ENCODE results near the gene AP1G1.
"Not testable (repeated sequence)": the region's sequence is repeated elsewhere in the genome, so short reads cannot be mapped to it uniquely, and the experiment has no call there.

The AP1G1 gene

GRCh38 chr16:71810155-71810530 is 1.5 kb upstream of the AP1G1 start:
- not testable (repeated sequence) for DNase-seq (ENCODE audit: low read depth in 2 of 2, low spot score in 1 of 2)

- peak in 1 of 2 donors; percentile 31 for DNase-seq (ENCODE audit: low read depth in 2 of 2, low spot score in 1 of 2)
Observed at GRCh38 chr16:71807905-71808592, 585 bp downstream of the AP1G1 start.

- no peak for DNase-seq (ENCODE audit: low read depth in 2 of 2, low spot score in 1 of 2)
Observed at GRCh38 chr16:71803305-71803690, 5.3 kb downstream of the AP1G1 start.

GRCh38 chr16:71796501-71797097 is 12.0 kb downstream of the AP1G1 start:
- DNase-seq (ENCODE audit: low read depth in 2 of 2, low spot score in 1 of 2), result no peak

GRCh38 chr16:71794943-71795342 is 13.7 kb downstream of the AP1G1 start:
- no peak for DNase-seq (ENCODE audit: low read depth in 2 of 2, low spot score in 1 of 2)

GRCh38 chr16:71794018-71794417 is 14.6 kb downstream of the AP1G1 start:
- DNase-seq (ENCODE audit: low read depth in 2 of 2, low spot score in 1 of 2), result no peak

- DNase-seq (ENCODE audit: low read depth in 2 of 2, low spot score in 1 of 2), result no peak
Observed at GRCh38 chr16:71792176-71792575, 16.5 kb downstream of the AP1G1 start.

GRCh38 chr16:71790329-71790728 is 18.3 kb downstream of the AP1G1 start:
- DNase-seq (ENCODE audit: low read depth in 2 of 2, low spot score in 1 of 2), result not testable (repeated sequence)

GRCh38 chr16:71789136-71789535 is 19.5 kb downstream of the AP1G1 start:
- DNase-seq (ENCODE audit: low read depth in 2 of 2, low spot score in 1 of 2), result no peak

GRCh38 chr16:71788578-71788977 is 20.1 kb downstream of the AP1G1 start:
- DNase-seq (ENCODE audit: low read depth in 2 of 2, low spot score in 1 of 2), result no peak

GRCh38 chr16:71785143-71785542 is 23.5 kb downstream of the AP1G1 start:
- not testable (repeated sequence) for DNase-seq (ENCODE audit: low read depth in 2 of 2, low spot score in 1 of 2)

GRCh38 chr16:71784093-71784492 is 24.5 kb downstream of the AP1G1 start:
- no peak for DNase-seq (ENCODE audit: low read depth in 2 of 2, low spot score in 1 of 2)

GRCh38 chr16:71781741-71782140 is 26.9 kb downstream of the AP1G1 start:
- DNase-seq (ENCODE audit: low read depth in 2 of 2, low spot score in 1 of 2), result no peak

GRCh38 chr16:71780521-71781089 is 28.0 kb downstream of the AP1G1 start:
- no peak for DNase-seq (ENCODE audit: low read depth in 2 of 2, low spot score in 1 of 2)

- no peak for DNase-seq (ENCODE audit: low read depth in 2 of 2, low spot score in 1 of 2)
Observed at GRCh38 chr16:71778780-71779179, 29.9 kb downstream of the AP1G1 start.

GRCh38 chr16:71777329-71777728 is 31.3 kb downstream of the AP1G1 start:
- DNase-seq (ENCODE audit: low read depth in 2 of 2, low spot score in 1 of 2), result no peak

- no peak for DNase-seq (ENCODE audit: low read depth in 2 of 2, low spot score in 1 of 2)
Observed at GRCh38 chr16:71775949-71776348, 32.7 kb downstream of the AP1G1 start.

- no peak for DNase-seq (ENCODE audit: low read depth in 2 of 2, low spot score in 1 of 2)
Observed at GRCh38 chr16:71771571-71771970, 37.1 kb downstream of the AP1G1 start.

GRCh38 chr16:71769222-71769621 is 39.4 kb downstream of the AP1G1 start:
- DNase-seq (ENCODE audit: low read depth in 2 of 2, low spot score in 1 of 2), result no peak

- DNase-seq (ENCODE audit: low read depth in 2 of 2, low spot score in 1 of 2), result no peak
Observed at GRCh38 chr16:71767060-71767900, 41.4 kb downstream of the AP1G1 start.

- DNase-seq (ENCODE audit: low read depth in 2 of 2, low spot score in 1 of 2), result no peak
Observed at GRCh38 chr16:71762186-71762585, 46.4 kb downstream of the AP1G1 start.

GRCh38 chr16:71761097-71761496 is 47.5 kb downstream of the AP1G1 start:
- no peak for DNase-seq (ENCODE audit: low read depth in 2 of 2, low spot score in 1 of 2)

All from stimulated activated CD8-positive, alpha-beta memory T cell treated with anti-CD3 and anti-CD28 coated beads, Interleukin-4, amount 100 ng/mL, for 1 hour (primary cell).